B cell (primary cell): ENCODE data around the gene IQGAP1. TPM values are rescaled to one million over a fixed set of nuclear protein-coding genes. Genes with fewer than 3 reads are reported as not detected.

Experiments used
- ATAC-seq: fragments of 200-7000 bp; cut with Tn5 transposase; one replicate; pipeline ENCODE4 v1.10.0; 2021; ENCODE audit warnings: low read depth, mild to moderate bottlenecking, moderate number of reproducible peaks, moderate library complexity
- CTCF ChIA-PET: fragments of 350-600 bp; sonication (Branson Sonifier 250); formaldehyde crosslinking; loops from one replicate; lab custom pipeline; 2021; ENCODE audit warnings: antibody characterized with exemption, inconsistent platforms; lab: Charles Lee
- POLR2A ChIA-PET: fragments of 350-600 bp; sonication (Branson Sonifier 250); formaldehyde crosslinking; loops from one replicate; lab custom pipeline; 2021; ENCODE audit warnings: antibody characterized with exemption; lab: Charles Lee
- DNase-seq: peaks from one replicate; pipeline ENCODE4 v3.0.0; 2013
- H2AFZ ChIP-seq: 2 replicates; pipeline ENCODE4 v1.6.1; 2012; ENCODE audit warnings: mild to moderate bottlenecking, low read depth, low read length; ENCODE audit not compliant: insufficient read depth, poor library complexity, severe bottlenecking
- H3K27ac ChIP-seq, 2 donors: 1 replicate in 1 of 2; 2 replicates in 1 of 2; pipeline ENCODE4 v1.5.1; 2012 to 2013; ENCODE audit warnings: low read length in 2 of 2, mild to moderate bottlenecking in 2 of 2, moderate library complexity in 1 of 2
- H3K27me3 ChIP-seq, 4 experiments: fragments of 200-600 bp in 1 of 4; sonication (generic) in 1 of 4; replicated peaks in 1 of 4; 1 replicate in 2 of 4; 2 replicates in 2 of 4; pipeline versions ENCODE4 v1.6.1 to v1.7.0; 2013 to 2016; ENCODE audit warnings: low read length in 3 of 4, mild to moderate bottlenecking in 2 of 4, mixed read lengths in 1 of 4, moderate library complexity in 1 of 4; ENCODE audit not compliant: insufficient read depth in 4 of 4, control insufficient read depth in 3 of 4; ENCODE audit errors: control extremely low read depth in 1 of 4
- H3K36me3 ChIP-seq, 2 experiments: replicated peaks in 1 of 2; 1 replicate in 1 of 2; 2 replicates in 1 of 2; pipeline versions ENCODE4 v1.6.1 to v1.7.1; 2013; ENCODE audit warnings: low read length in 1 of 2; ENCODE audit not compliant: insufficient read depth in 2 of 2, control insufficient read depth in 1 of 2; ENCODE audit errors: control extremely low read depth in 1 of 2, extremely low read depth in 1 of 2
- H3K4me1 ChIP-seq, 2 donors: fragments of 200-600 bp in 1 of 2; sonication (generic) in 1 of 2; 1 replicate in 1 of 2; 2 replicates in 1 of 2; pipeline versions ENCODE4 v1.5.1 to v1.6.1; 2013 to 2017; ENCODE audit warnings: low read length in 2 of 2; ENCODE audit not compliant: control insufficient read depth in 2 of 2, insufficient read depth in 2 of 2
- H3K4me2 ChIP-seq: replicated peaks from 2 replicates; pipeline ENCODE3; 2012; ENCODE audit warnings: mild to moderate bottlenecking, low read depth, low read length; ENCODE audit not compliant: poor library complexity, severe bottlenecking
- H3K4me3 ChIP-seq, 5 experiments: fragments of 200-600 bp in 1 of 5; sonication (generic) in 1 of 5; 1 replicate in 3 of 5; 2 replicates in 2 of 5; pipeline versions ENCODE4 v1.5.1 to v1.7.0; 2011 to 2016; ENCODE audit warnings: low read length in 4 of 5, mild to moderate bottlenecking in 4 of 5, low read depth in 2 of 5, control low read depth in 1 of 5, moderate library complexity in 1 of 5; ENCODE audit not compliant: insufficient read depth in 1 of 5; ENCODE audit errors: control extremely low read depth in 1 of 5, extremely low read depth in 1 of 5
- H3K79me2 ChIP-seq: fragments of 200-600 bp; sonication (generic); one replicate; pipeline ENCODE4 v1.6.0; 2016; ENCODE audit warnings: low read length; ENCODE audit not compliant: control insufficient read depth, insufficient read depth
- H3K9ac ChIP-seq: fragments of 200-600 bp; sonication (generic); 2 replicates; pipeline ENCODE4 v1.6.1; 2017; ENCODE audit warnings: mild to moderate bottlenecking, low read length, moderate library complexity
- H3K9me3 ChIP-seq, 3 donors: one replicate each; pipeline versions ENCODE4 v1.6.1 to v1.7.1; 2013; ENCODE audit warnings: low read length in 2 of 3; ENCODE audit not compliant: control insufficient read depth in 2 of 3, insufficient read depth in 1 of 3; ENCODE audit errors: control extremely low read depth in 1 of 3
- H4K20me1 ChIP-seq: 2 replicates; pipeline ENCODE4 v1.6.0; 2012; ENCODE audit warnings: mild to moderate bottlenecking, low read length; ENCODE audit not compliant: insufficient read depth, control insufficient read depth, poor library complexity, severe bottlenecking
- H3K27ac Mint-ChIP-seq: one replicate; pipeline ENCODE4 v1.8.0; 2021; ENCODE audit warnings: mixed read lengths
- H3K27me3 Mint-ChIP-seq: one replicate; pipeline ENCODE4 v1.8.0; 2021; ENCODE audit warnings: mixed read lengths
- H3K4me1 Mint-ChIP-seq: one replicate; pipeline ENCODE4 v1.8.0; 2021; ENCODE audit warnings: mixed read lengths
- H3K4me3 Mint-ChIP-seq: one replicate; pipeline ENCODE4 v1.8.0; 2021; ENCODE audit warnings: mixed read lengths
- H3K9me3 Mint-ChIP-seq: one replicate; pipeline ENCODE4 v1.8.0; 2022; ENCODE audit warnings: mixed read lengths; ENCODE audit not compliant: insufficient read depth
- EZH2 ChIP-seq: IDR thresholded peaks from 2 replicates; pipeline ENCODE4 v1.6.1; 2012; ENCODE audit warnings: borderline replicate concordance, low read depth, mild to moderate bottlenecking, moderate library complexity, low read length; ENCODE audit not compliant: insufficient read depth, poor library complexity, severe bottlenecking
- whole genome bisulfite sequencing: methylation state at CpG from one replicate; pipeline ENCODE4 v1.1.5; 2013; ENCODE audit warnings: missing lambda C conversion rate; ENCODE audit not compliant: insufficient coverage; 5-methylcytosine and 5-hydroxymethylcytosine counted together
- intact Hi-C: fragments of 100-400 bp; cut with micrococcal nuclease; formaldehyde crosslinking; loops from one replicate; pipeline ENCODE4 v1.10.0; 2022
- polyA plus RNA-seq: library from polyadenylated mRNA; depleted of rRNA; stranded (reverse); fragments of >200 nt; gene quantifications from 2 replicates; pipeline ENCODE4 v1.2.3, GENCODE V29; 2012
- total RNA-seq, 2 donors: library from RNA; stranded (reverse); fragments of 120-200 nt in 1 of 2; gene quantifications; 1 replicate in 1 of 2; 2 replicates in 1 of 2; pipeline versions ENCODE4 v1.2.3 to v1.2.4, GENCODE V29; 2013 to 2022
- TF ChIP-seq, protein P1 (sequence below): fragments of 200-600 bp; IDR thresholded peaks from one replicate; pipeline ENCODE4 v1.8.0; 2022; ENCODE audit warnings: antibody characterized with exemption, mild to moderate bottlenecking

IQGAP1 gene
- total and polyA plus RNA-seq, 2 donors (not counting 1 experiment from before 2014, with no cell fraction given), result 49.7 to 216 TPM

- Histone ChIP-seq H3K27ac (no peak overlapping the region), H3K36me3 (no peaks in the 10 kb centered on the region), H3K4me1 (peaks cover 16 to 17% of the 10 kb centered on the region in 2 donors), H3K79me2 (no peaks in the 10 kb centered on the region), H4K20me1 (no peaks in the 10 kb centered on the region), H3K27me3 (no peaks in the 10 kb centered on the region), H3K9ac (no peak overlapping the region), H3K4me3 (no peak overlapping the region), H2AFZ (no peak overlapping the region), H3K4me2 (no peak overlapping the region), H3K9me3 (no peaks in the 10 kb centered on the region)
- Mint-ChIP-seq H3K4me1 (peaks cover 17% of the 10 kb centered on the region), H3K4me3 (no peak overlapping the region), H3K9me3 (no peaks in the 10 kb centered on the region), H3K27me3 (no peaks in the 10 kb centered on the region), H3K27ac (no peak overlapping the region)
- TF ChIP-seq, protein P1, sequence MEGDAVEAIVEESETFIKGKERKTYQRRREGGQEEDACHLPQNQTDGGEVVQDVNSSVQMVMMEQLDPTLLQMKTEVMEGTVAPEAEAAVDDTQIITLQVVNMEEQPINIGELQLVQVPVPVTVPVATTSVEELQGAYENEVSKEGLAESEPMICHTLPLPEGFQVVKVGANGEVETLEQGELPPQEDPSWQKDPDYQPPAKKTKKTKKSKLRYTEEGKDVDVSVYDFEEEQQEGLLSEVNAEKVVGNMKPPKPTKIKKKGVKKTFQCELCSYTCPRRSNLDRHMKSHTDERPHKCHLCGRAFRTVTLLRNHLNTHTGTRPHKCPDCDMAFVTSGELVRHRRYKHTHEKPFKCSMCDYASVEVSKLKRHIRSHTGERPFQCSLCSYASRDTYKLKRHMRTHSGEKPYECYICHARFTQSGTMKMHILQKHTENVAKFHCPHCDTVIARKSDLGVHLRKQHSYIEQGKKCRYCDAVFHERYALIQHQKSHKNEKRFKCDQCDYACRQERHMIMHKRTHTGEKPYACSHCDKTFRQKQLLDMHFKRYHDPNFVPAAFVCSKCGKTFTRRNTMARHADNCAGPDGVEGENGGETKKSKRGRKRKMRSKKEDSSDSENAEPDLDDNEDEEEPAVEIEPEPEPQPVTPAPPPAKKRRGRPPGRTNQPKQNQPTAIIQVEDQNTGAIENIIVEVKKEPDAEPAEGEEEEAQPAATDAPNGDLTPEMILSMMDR, result no peak
- no peak for TF ChIP-seq EZH2
- no peak for DNase-seq
- intact Hi-C loops, result no loop called here
- POLR2A ChIA-PET, result no interaction called here
- CTCF ChIA-PET, result no interaction called here
- no peak for ATAC-seq
- no CpG with 5 or more reads among the region's 1 CpG for WGBS
Observed at GRCh38 chr15:90338532-90338931, 49.5 kb upstream of the IQGAP1 start.

DNA sequence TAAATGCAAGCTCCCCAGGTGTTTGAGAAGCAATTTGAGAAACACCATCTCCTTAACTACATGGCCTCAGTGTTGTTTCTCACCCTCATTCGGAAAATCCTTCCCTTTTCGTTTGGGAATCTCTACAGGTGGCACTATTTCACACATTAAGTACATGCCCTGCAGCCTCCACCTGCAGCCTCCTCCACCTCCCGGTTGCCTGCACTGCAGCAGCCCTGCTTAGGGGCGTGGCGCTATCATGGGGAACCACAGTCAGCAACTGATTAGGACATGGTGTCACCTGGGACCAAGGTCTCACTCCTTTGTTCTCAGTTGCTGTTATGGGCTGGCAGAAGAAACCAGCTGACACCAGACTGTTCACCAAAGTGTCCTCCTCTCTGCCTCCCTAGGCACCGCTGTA is 47.7 kb upstream of the IQGAP1 start:
- Mint-ChIP-seq H3K4me1 (peaks cover 17% of the 10 kb centered on the region), H3K9me3 (no peaks in the 10 kb centered on the region), H3K27ac (no peak overlapping the region), H3K27me3 (no peaks in the 10 kb centered on the region), H3K4me3 (no peak overlapping the region)
- no peaks in the 10 kb centered on the region for H3K9me3 ChIP-seq
- H4K20me1 ChIP-seq, result no peaks in the 10 kb centered on the region
- no peak for TF ChIP-seq EZH2
- TF ChIP-seq, protein P1, result no peak
- intact Hi-C loops, result no loop called here
- no peak overlapping the region for H3K9ac ChIP-seq
- POLR2A ChIA-PET, result no interaction called here
- H3K27ac ChIP-seq, result no peak overlapping the region
- H3K4me2 ChIP-seq, result no peak overlapping the region
- no peak for ATAC-seq
- no peak overlapping the region for H3K4me3 ChIP-seq
- H3K36me3 ChIP-seq, result no peaks in the 10 kb centered on the region
- H2AFZ ChIP-seq, result no peak overlapping the region
- DNase-seq, result no peak
- H3K79me2 ChIP-seq, result no peaks in the 10 kb centered on the region
- 92% methylated on average over 5 of the region's 6 CpGs for WGBS
- H3K27me3 ChIP-seq, result no peaks in the 10 kb centered on the region
- peaks cover 16 to 17% of the 10 kb centered on the region in 2 donors for H3K4me1 ChIP-seq
- CTCF ChIA-PET, result no interaction called here
